Neural cell (in vitro differentiated cells): ENCODE results near the gene PIK3R6. TPM values are rescaled to one million over a fixed set of nuclear protein-coding genes. Genes with fewer than 3 reads are reported as not detected.
"Not testable (repeated sequence)": the region's sequence is repeated elsewhere in the genome, so short reads cannot be mapped to it uniquely, and the experiment has no call there.

Experiments used
- H2AFZ ChIP-seq: fragments of 200-600, 300-800 bp; sonication (generic), shearing (Covaris generic); 2 replicates; pipeline ENCODE4 v1.6.0; 2014; ENCODE audit warnings: low read depth, mild to moderate bottlenecking, antibody characterized with exemption, low read length, moderate library complexity
- H3F3A ChIP-seq: fragments of 200-600 bp; shearing (Covaris generic); 2 replicates; pipeline ENCODE4 v1.6.1; 2016; ENCODE audit warnings: mild to moderate bottlenecking, moderate library complexity, mixed read lengths, antibody characterized with exemption, low read length; ENCODE audit not compliant: insufficient read depth, poor library complexity, severe bottlenecking
- H3K27ac ChIP-seq: fragments of 200-600, 300-800 bp; sonication (generic), shearing (Covaris generic); 2 replicates; pipeline ENCODE4 v1.5.1; 2014; ENCODE audit warnings: mild to moderate bottlenecking, low read length, moderate library complexity
- H3K27me3 ChIP-seq: fragments of 300-800, 200-600 bp; sonication (generic), shearing (Covaris generic); 2 replicates; pipeline ENCODE4 v1.6.0; 2014; ENCODE audit warnings: mild to moderate bottlenecking, low read depth, low read length, moderate library complexity; ENCODE audit not compliant: insufficient read depth
- H3K36me3 ChIP-seq: fragments of 300-800, 200-600 bp; sonication (generic), shearing (Covaris generic); 2 replicates; pipeline ENCODE4 v1.5.1; 2014; ENCODE audit warnings: mild to moderate bottlenecking, antibody characterized with exemption, low read length, moderate library complexity; ENCODE audit not compliant: insufficient read depth
- H3K4me2 ChIP-seq: fragments of 300-800, 200-600 bp; sonication (generic), shearing (Covaris generic); 2 replicates; pipeline ENCODE4 v1.6.0; 2014; ENCODE audit warnings: mild to moderate bottlenecking, low read length
- H3K4me3 ChIP-seq: fragments of 300-800, 200-600 bp; sonication (generic), shearing (Covaris generic); 2 replicates; pipeline ENCODE4 v1.5.1; 2014; ENCODE audit warnings: mild to moderate bottlenecking, low read length, moderate library complexity
- H3K79me2 ChIP-seq: fragments of 200-600 bp; shearing (Covaris generic); replicated peaks from 2 replicates; pipeline ENCODE4 v1.6.0; 2014; ENCODE audit warnings: mild to moderate bottlenecking, low read length, moderate library complexity; ENCODE audit not compliant: insufficient read depth
- H3K9ac ChIP-seq: fragments of 300-800, 200-600 bp; sonication (generic), shearing (Covaris generic); 2 replicates; pipeline ENCODE4 v1.6.1; 2016; ENCODE audit warnings: mild to moderate bottlenecking, low read length, mixed read lengths
- H3K9me2 ChIP-seq: fragments of 200-600 bp; shearing (Covaris generic); 2 replicates; pipeline ENCODE4 v1.6.1; 2016; ENCODE audit warnings: mild to moderate bottlenecking, low read length, mixed read lengths; ENCODE audit not compliant: insufficient read depth
- H3K9me3 ChIP-seq: fragments of 200-600, 300-800 bp; sonication (generic), shearing (Covaris generic); 2 replicates; pipeline ENCODE4 v1.6.1; 2016; ENCODE audit warnings: mild to moderate bottlenecking, mixed run types, low read length, moderate library complexity, mixed read lengths
- H4K20me1 ChIP-seq: fragments of 200-600 bp; shearing (Covaris generic); 2 replicates; pipeline ENCODE4 v1.6.1; 2016; ENCODE audit warnings: mild to moderate bottlenecking, mixed run types; ENCODE audit not compliant: insufficient read depth
- CTCF ChIP-seq: fragments of 450-650 bp; IDR thresholded peaks from 2 replicates; pipeline ENCODE4 v1.5.1; 2014; ENCODE audit warnings: antibody characterized with exemption, mild to moderate bottlenecking, moderate library complexity; ENCODE audit not compliant: poor library complexity, severe bottlenecking
- EP300 ChIP-seq: fragments of 450-650 bp; conservative IDR thresholded peaks from 2 replicates; pipeline ENCODE4 v1.6.1; 2014; ENCODE audit warnings: antibody characterized with exemption, mild to moderate bottlenecking, moderate library complexity; ENCODE audit not compliant: poor library complexity, severe bottlenecking
- EZH2 ChIP-seq: fragments of 200-600, 300-800 bp; shearing (Covaris generic), sonication (generic); IDR thresholded peaks from 2 replicates; pipeline ENCODE4 v1.6.1; 2014; ENCODE audit warnings: antibody characterized with exemption, low read length, borderline replicate concordance, mild to moderate bottlenecking; ENCODE audit not compliant: insufficient read depth, poor library complexity, severe bottlenecking
- MXI1 ChIP-seq: fragments of 450-650 bp; conservative IDR thresholded peaks from 2 replicates; pipeline ENCODE4 v1.6.1; 2014; ENCODE audit warnings: antibody characterized with exemption, mild to moderate bottlenecking; ENCODE audit not compliant: poor library complexity, severe bottlenecking
- POLR2AphosphoS5 ChIP-seq: IDR thresholded peaks from 2 replicates; pipeline ENCODE4 v1.6.1; 2012
- RAD21 ChIP-seq: fragments of 450-650 bp; conservative IDR thresholded peaks from 2 replicates; pipeline ENCODE4 v1.6.1; 2014; ENCODE audit warnings: antibody characterized with exemption, mild to moderate bottlenecking, moderate library complexity
- SMC3 ChIP-seq: fragments of 450-650 bp; conservative IDR thresholded peaks from 2 replicates; pipeline ENCODE4 v1.6.1; 2014; ENCODE audit warnings: antibody characterized with exemption, mild to moderate bottlenecking, moderate library complexity; ENCODE audit not compliant: poor library complexity
- TAF1 ChIP-seq: IDR thresholded peaks from 2 replicates; pipeline ENCODE4 v1.6.1; 2012; ENCODE audit warnings: low read depth
- polyA plus RNA-seq: library from polyadenylated mRNA; depleted of rRNA; stranded (reverse); fragments of >200 nt; gene quantifications from 2 replicates; pipeline ENCODE4 v1.2.3, GENCODE V29; 2014
- TF ChIP-seq, protein P1 (sequence below): IDR thresholded peaks from 2 replicates; pipeline ENCODE4 v1.6.1; 2012; ENCODE audit warnings: borderline replicate concordance

Gene PIK3R6
- polyA plus RNA-seq, 1 donor from 2014 or later = not detected

DNA sequence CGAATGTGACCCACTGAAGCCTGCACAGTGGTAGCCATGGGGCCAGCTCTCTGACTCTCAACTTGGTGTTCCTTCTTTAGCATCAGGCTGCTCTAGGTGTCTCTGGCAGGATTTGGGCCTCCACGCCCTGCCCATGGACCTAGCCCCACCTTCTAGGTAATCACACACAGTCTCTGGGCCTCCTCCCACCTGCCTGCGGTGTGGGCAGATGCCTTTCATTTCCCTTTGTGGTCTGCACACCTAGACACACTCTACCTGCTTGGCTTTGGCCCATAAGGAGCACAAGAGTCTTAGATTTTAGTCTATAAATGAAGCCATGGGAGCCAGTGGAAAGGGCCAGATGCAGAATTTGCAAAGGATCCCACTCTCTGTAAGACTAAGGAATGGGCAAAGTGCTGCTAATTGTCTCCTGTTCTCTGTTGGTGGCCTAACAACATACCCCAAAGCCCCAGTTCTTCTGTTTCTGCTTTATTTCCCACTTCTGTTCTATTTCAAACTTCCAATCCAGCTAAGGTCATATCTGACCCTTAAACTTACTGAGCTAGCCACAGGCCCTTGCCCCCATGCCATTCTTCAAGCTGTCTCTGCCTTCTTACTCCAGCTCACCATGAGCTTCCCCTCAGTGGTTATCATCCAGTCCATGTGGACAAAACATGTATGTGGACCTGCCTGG lies 61.1 kb downstream of the PIK3R6 start:
- Histone ChIP-seq H3K9ac (no peak overlapping the region), H3K27me3 (no peaks in the 10 kb centered on the region), H3F3A (no peaks in the 10 kb centered on the region), H3K9me3 (no peaks in the 10 kb centered on the region), H3K79me2 (no peaks in the 10 kb centered on the region), H3K4me2 (no peak overlapping the region), H4K20me1 (no peaks in the 10 kb centered on the region), H2AFZ (no peak overlapping the region), H3K36me3 (no peaks in the 10 kb centered on the region), H3K27ac (no peak overlapping the region), H3K9me2 (no peaks in the 10 kb centered on the region), H3K4me3 (no peak overlapping the region)
- no peak for TF ChIP-seq SMC3
- TF ChIP-seq, protein P1, sequence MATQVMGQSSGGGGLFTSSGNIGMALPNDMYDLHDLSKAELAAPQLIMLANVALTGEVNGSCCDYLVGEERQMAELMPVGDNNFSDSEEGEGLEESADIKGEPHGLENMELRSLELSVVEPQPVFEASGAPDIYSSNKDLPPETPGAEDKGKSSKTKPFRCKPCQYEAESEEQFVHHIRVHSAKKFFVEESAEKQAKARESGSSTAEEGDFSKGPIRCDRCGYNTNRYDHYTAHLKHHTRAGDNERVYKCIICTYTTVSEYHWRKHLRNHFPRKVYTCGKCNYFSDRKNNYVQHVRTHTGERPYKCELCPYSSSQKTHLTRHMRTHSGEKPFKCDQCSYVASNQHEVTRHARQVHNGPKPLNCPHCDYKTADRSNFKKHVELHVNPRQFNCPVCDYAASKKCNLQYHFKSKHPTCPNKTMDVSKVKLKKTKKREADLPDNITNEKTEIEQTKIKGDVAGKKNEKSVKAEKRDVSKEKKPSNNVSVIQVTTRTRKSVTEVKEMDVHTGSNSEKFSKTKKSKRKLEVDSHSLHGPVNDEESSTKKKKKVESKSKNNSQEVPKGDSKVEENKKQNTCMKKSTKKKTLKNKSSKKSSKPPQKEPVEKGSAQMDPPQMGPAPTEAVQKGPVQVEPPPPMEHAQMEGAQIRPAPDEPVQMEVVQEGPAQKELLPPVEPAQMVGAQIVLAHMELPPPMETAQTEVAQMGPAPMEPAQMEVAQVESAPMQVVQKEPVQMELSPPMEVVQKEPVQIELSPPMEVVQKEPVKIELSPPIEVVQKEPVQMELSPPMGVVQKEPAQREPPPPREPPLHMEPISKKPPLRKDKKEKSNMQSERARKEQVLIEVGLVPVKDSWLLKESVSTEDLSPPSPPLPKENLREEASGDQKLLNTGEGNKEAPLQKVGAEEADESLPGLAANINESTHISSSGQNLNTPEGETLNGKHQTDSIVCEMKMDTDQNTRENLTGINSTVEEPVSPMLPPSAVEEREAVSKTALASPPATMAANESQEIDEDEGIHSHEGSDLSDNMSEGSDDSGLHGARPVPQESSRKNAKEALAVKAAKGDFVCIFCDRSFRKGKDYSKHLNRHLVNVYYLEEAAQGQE = no peak
- TF ChIP-seq EP300 = no peak
- no peak for TF ChIP-seq EZH2
- no peak for TF ChIP-seq TAF1
- no peak for TF ChIP-seq POLR2AphosphoS5
- TF ChIP-seq CTCF = no peak
- no peak for TF ChIP-seq RAD21
- TF ChIP-seq MXI1 = no peak

- H3K9me2 ChIP-seq, H3K9ac ChIP-seq, H3K79me2 ChIP-seq, H3K4me3 ChIP-seq, H3K27me3 ChIP-seq, H3K4me2 ChIP-seq, H3K27ac ChIP-seq, H4K20me1 ChIP-seq, H3F3A ChIP-seq, H3K9me3 ChIP-seq, H2AFZ ChIP-seq, H3K36me3 ChIP-seq: not testable (repeated sequence)
Observed at GRCh38 chr17:8805396-8805795, 62.1 kb downstream of the PIK3R6 start.
